ENCODE data around the gene APBB2.

The APBB2 gene

DNA sequence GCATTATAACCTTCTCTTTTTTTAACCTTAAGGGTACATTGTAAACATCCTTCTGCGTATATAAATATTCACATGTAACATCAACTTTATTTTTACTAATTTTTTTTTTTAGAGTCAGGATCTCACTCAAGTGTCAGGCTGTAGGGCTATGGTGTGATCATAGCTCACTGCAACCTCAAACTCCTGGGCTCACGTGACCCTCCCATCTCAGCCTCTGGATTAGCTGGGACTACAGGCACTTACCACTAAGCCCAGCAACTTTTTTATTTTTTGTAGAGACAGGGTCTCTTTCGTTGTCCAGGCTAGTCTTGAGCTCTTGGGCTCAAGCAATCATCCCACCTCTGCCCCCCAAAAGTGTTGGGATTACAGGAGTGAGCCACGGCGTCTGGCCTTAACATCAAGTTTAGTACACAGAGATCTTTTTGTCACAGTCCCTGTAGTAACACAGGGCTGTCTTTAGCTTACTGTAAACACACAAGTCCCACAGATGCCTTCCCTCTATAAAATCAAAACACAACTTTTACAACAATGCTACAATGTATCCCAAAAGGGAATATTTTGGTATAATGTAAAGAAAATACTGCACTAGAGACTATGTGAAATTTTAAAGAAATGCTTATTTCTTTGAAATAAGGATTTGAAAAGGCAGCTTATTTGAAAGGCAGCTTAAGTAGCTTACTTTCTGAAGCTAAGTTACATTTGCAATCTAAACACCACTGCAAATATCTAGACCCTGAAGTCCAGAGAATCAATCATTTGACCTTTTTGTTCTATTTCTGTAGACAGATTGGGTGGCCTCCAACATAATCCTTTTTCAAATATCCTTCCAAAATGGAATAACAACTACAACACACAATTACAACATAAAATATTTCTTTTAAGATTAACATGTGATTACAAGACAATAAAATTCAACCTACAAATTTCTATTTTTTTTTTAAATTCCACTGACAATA, 116.0 kb downstream of the APBB2 start:
- DNase-seq = no peak

DNA sequence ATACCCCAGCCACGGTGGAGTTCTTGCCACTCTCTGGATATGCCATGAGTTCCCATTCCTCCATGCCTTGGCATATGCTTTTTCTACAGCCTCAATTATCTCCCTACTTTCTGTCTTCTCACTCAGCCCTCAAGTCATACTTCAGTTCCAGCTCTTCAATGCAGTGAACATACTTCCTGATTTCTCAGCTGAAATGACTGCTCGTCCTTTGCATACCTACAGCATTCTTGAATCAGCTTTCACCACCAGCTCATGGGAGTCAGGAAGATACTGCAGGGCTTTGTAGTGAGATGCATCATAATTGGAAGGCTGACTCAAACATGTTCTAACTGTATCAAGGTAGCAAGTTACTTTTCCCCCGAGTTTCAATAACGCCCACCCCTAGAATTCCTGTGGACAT, 118.4 kb downstream of the APBB2 start:
- DNase-seq = no peak

GRCh38 chr4:41095192-41095872, 119.0 kb downstream of the APBB2 start:
- DNase-seq = no peak

- no peak for DNase-seq
These were observed 122.2 kb downstream of the APBB2 start for GRCh38 chr4:41092128-41092527.

- no peak for DNase-seq
These were observed 132.5 kb downstream of the APBB2 start for GRCh38 chr4:41081847-41082246.

- DNase-seq = no peak
These were observed 133.4 kb downstream of the APBB2 start for GRCh38 chr4:41080976-41081375.

GRCh38 chr4:41079881-41080560, 134.3 kb downstream of the APBB2 start:
- no peak for DNase-seq

- no peak for DNase-seq
These were observed 136.7 kb downstream of the APBB2 start for GRCh38 chr4:41077628-41078027.

- DNase-seq = no peak
These were observed 137.9 kb downstream of the APBB2 start for GRCh38 chr4:41076481-41076880.

- DNase-seq = no peak
These were observed 140.1 kb downstream of the APBB2 start for GRCh38 chr4:41074215-41074614.

DNA sequence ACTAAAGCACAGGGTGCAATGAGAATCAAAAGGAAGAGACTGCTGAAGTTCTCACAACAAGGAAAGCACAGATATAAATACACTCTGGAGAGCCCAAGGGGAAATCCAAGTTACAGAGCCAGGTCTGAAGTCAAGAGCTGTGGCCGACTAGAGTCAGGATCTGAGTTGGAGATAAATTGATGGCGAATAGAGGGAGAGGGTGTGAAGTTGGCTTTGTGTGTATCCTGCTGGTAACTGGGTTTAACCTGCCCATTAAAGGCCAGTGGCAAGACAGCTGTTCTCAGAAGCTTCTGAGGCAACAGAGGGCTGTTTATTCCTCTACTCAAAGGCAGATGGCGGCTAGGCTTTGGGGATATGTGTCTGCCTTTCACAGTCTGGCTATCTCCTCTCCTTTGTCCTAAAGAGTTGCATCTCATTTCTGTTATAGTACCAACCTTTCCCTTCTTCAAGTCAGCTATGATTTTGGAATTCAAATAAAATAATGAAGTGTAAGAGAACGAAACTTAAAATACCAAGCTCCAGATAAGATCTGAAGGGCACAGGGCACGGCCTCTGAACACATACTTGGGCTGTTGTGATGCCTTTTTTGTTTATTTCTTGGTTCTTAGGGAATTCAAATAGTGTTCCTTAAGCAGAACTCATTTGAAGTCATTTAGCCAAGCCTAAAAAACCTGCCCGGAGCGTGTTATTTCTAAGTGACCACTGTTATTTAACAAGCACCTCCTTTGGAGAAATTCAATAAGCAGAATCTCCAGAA, 142.1 kb downstream of the APBB2 start:
- no peak for DNase-seq

- DNase-seq = no peak
These were observed 143.6 kb downstream of the APBB2 start for GRCh38 chr4:41070516-41071281.

DNA sequence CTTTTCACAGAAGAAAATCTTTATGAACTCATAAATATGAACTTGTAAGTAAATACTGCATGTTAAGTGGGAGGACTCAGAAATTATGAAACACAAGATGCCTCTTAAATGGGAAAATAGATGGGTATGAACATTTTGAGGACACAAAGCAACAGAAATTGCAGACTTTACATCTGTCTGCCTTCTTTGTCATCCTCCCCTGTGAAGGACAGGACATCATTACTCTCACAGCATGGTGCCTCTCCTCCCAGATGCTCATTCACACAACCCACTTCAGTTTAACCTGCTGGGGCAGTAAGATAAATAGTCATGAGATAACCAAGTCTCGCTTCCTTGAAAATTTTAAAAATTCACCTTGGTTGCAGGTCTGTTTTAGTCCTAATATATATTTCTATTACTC, 144.5 kb downstream of the APBB2 start:
- no peak for DNase-seq

GRCh38 chr4:41069257-41069656, 145.1 kb downstream of the APBB2 start:
- no peak for DNase-seq

DNA sequence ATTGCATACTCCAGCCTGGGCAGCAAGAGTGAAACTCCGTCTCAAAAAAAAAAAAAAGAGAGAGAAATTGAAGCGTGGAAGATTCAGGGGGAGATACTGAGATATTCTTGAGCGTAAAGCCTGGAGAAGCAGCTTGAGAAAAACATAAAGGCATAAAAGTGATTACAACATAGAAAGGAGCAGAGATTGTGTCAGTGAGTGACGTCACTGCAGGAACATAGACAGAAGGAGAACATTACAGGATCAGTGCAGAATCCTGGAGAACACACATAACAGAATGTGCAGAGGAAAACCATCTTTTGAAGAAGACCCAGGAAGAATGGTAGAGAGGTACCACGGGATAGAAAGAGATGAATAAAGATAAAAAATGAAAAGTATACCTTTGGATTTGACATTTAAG, 147.0 kb downstream of the APBB2 start:
- no peak for DNase-seq

DNA sequence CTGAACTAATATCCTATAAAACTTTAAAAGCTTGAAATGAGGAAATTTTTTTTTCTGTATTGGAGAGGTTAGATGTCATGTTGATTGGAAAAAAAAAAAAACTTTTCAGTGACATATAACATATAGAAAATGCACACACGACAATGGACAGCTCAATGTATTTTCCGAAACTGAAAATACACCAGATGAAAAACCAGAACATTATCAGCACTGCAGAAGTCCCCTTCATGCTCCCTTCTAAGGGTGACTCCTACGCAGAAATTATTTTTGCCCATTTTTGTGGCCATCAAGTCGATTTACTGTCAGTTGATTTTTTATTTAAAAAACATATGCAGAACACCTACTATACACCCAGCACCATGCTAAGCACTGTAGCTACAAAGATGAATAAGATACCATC, 148.3 kb downstream of the APBB2 start:
- DNase-seq = no peak

GRCh38 chr4:41065434-41066006, 148.8 kb downstream of the APBB2 start:
- no peak for DNase-seq

DNA sequence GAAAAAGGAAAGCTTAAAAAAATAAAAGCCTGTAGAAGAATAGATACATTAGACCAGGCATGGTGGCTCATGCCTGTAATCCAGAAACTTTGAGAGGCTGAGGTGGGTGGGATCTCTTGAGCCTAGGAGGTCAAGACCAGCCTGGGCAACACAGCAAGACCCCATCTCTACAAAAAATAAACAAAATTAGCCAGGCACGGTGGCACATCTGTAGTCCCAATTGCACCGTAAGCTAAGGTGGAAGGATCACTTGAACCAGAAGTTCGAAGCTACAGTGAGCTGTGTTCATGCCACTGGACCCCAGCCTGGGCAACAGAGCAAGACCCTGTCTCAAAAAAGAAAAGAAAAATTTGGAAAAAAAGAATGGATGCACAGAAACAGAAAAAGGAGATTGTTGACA, 149.4 kb downstream of the APBB2 start:
- DNase-seq = no peak

DNA sequence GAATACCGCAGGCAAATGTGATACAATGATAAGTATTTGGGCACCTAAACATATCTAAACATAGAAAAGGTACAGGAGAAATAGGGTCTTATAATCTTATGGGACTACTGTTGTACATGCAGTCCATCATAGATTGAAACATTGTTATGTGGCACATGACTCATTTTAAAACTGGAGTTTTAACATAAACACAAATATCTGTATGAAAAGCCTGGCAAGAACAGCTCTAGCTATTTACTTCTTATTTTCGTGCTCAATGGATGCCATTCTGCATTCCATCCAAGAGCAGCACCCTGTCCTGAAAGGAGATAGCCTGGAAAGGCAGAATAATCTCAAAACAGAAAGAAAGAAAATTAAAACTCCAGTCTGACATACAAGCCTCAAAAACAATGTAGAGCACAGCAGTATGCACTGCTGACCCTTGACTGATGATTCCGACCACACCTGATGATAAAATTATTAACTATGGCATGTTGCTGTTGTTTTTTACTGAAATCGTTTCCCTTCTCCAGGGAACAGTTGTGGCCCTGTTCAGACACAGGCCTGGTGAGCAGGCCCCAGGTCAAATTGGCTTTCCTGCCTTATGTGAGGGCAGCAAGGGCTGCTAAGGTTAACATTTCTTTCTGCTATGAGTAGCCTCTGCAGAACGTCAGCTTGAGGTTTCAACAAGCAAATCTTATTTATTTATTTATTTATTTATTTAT, 152.7 kb downstream of the APBB2 start:
- no peak for DNase-seq

- DNase-seq = no peak
These were observed 153.7 kb downstream of the APBB2 start for GRCh38 chr4:41060352-41061334.

Measured in activated gamma-delta T cell (primary cell).